ENCODE data around the gene CD9.

DNA sequence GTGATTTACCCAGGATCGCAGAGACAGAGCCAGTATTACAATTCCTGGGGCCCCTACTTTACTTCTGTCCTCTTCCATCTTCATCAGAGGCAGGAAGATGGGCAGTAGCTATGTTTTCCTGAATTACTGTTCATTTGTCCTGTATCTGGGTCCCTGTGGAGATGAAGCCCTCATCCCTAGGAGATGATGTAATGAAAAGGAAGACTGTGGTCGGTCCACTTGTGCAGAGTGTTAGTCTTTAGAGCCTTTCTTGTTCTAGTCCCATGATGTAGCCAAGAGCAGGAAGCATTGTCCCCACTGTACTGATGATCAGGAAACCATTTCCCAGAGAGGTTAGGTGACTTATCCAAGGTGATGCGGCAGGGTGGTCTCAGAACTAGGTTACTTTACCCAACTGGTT is 2.6 kb downstream of the CD9 start:
- TF ChIP-seq POLR2AphosphoS5 (IDR thresholded peaks at IDR 0.05; ENCODE audit: low read depth, low read length), result no peak
- TF ChIP-seq POLR2A (IDR thresholded peaks at IDR 0.05; ENCODE audit: low read depth, low read length), result no peak

All from GM12892 (cell line).